ENCODE data around the gene SMC6. TPM values are rescaled to one million over a fixed set of nuclear protein-coding genes. Genes with fewer than 3 reads are reported as not detected.

SMC6 gene
- total RNA-seq, 2 experiments from 2014 or later: 19.7 to 19.9 TPM

DNA sequence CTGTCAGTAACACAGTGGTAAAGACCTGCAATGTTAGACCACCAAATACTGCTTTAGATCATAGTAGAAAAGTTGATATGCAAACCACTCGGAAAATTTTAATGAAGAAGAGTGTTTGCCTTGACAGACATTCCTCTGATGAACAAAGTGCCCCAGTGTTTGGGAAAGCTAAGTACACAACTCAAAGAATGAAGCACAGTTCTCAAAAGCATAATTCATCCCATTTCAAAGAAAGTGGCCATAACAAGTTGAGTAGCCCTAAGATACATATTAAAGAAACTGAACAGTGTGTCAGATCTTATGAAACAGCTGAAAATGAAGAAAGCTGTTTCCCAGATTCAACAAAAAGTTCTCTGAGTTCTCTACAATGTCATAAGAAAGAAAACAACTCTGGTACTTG is 27.9 kb upstream of the SMC6 start:
- H3K36me3 Mint-ChIP-seq (ENCODE audit: low read depth): peaks cover 26% of the 10 kb centered on the region
- peaks cover 3% of the 10 kb centered on the region for H3K9me3 Mint-ChIP-seq
- POLR2A ChIA-PET: interaction anchor here (1.5 kb wide), 1 partner anchor 11 kb away, joined by 3 read pairs; no protein-coding TSS in a partner anchor
- TF ChIP-seq, protein P1, sequence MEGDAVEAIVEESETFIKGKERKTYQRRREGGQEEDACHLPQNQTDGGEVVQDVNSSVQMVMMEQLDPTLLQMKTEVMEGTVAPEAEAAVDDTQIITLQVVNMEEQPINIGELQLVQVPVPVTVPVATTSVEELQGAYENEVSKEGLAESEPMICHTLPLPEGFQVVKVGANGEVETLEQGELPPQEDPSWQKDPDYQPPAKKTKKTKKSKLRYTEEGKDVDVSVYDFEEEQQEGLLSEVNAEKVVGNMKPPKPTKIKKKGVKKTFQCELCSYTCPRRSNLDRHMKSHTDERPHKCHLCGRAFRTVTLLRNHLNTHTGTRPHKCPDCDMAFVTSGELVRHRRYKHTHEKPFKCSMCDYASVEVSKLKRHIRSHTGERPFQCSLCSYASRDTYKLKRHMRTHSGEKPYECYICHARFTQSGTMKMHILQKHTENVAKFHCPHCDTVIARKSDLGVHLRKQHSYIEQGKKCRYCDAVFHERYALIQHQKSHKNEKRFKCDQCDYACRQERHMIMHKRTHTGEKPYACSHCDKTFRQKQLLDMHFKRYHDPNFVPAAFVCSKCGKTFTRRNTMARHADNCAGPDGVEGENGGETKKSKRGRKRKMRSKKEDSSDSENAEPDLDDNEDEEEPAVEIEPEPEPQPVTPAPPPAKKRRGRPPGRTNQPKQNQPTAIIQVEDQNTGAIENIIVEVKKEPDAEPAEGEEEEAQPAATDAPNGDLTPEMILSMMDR (IDR thresholded peaks at IDR 0.05): no peak
- intact Hi-C loops (cut with micrococcal nuclease): no loop called here
- CTCF ChIA-PET: interaction anchor here (1.2 kb wide), 1 partner anchor 62 kb away, joined by 3 read pairs; no protein-coding TSS in a partner anchor
- no peak for DNase-seq
- no peak overlapping the region for H3K4me3 Mint-ChIP-seq
- no peak overlapping the region for H3K27ac Mint-ChIP-seq
- ATAC-seq: no peak
- no peaks in the 10 kb centered on the region for H3K27me3 Mint-ChIP-seq
- H3K4me1 Mint-ChIP-seq (ENCODE audit: low read depth): no peaks in the 10 kb centered on the region

DNA sequence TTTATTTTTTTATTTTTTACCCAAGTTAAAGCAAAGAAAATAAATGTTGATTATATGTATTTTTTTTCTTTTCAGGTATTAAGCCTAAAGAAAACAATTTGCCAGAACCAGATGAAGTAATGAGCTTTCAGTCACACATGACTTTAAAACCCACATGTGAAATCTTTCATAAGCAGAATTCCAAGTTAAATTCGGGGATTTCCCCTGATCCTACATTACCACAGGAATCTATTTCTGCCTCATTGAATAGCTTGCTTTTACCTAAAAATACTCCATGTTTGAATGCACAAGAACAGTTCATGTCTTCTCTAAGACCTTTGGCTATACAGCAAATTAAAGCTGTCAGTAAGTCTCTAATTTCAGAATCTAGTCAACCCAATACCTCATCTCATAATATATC is 26.9 kb upstream of the SMC6 start:
- Mint-ChIP-seq H3K27me3 (no peaks in the 10 kb centered on the region), H3K4me1 (ENCODE audit: low read depth) (no peaks in the 10 kb centered on the region), H3K27ac (no peak overlapping the region), H3K4me3 (no peak overlapping the region), H3K9me3 (peaks cover 3% of the 10 kb centered on the region), H3K36me3 (ENCODE audit: low read depth) (peaks cover 26% of the 10 kb centered on the region)
- intact Hi-C loops (cut with micrococcal nuclease): no loop called here
- no peak for DNase-seq
- CTCF ChIA-PET: interaction anchor here (1.2 kb wide), 1 partner anchor 61 kb away, joined by 3 read pairs; no protein-coding TSS in a partner anchor
- TF ChIP-seq, protein P1 (IDR thresholded peaks at IDR 0.05): no peak
- ATAC-seq: no peak
- POLR2A ChIA-PET: interaction anchor here (1.5 kb wide), 1 partner anchor 10 kb away, joined by 3 read pairs; no protein-coding TSS in a partner anchor

DNA sequence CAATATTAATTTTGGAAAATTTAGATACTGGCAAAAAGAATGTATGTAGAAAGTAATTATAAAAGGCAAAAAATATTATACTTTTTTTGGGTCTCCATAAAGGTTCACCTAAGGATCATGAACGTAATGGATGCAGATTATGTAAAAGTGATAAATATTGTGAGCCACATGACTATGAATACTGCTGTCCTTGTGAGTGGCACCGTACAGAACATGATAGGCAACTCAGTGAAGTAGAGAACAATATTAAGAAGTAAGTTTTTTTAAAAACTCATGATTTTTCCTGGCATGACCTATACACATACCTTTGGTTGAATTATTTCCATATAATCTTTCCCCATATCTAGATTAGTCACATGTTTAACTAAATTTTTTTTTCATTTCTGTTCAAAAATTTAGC is 18.9 kb upstream of the SMC6 start:
- ChIA-PET CTCF (interaction anchor here (0.8 kb wide), 1 partner anchor 53 kb away, joined by 3 read pairs; no protein-coding TSS in a partner anchor), POLR2A (no interaction called here)
- DNase-seq: no peak
- Mint-ChIP-seq H3K27me3 (no peaks in the 10 kb centered on the region), H3K4me3 (no peak overlapping the region), H3K9me3 (no peaks in the 10 kb centered on the region), H3K27ac (no peak overlapping the region), H3K4me1 (ENCODE audit: low read depth) (no peaks in the 10 kb centered on the region), H3K36me3 (ENCODE audit: low read depth) (peaks cover 21% of the 10 kb centered on the region)
- TF ChIP-seq, protein P1 (IDR thresholded peaks at IDR 0.05): no peak
- intact Hi-C loops (cut with micrococcal nuclease): no loop called here
- no peak for ATAC-seq

DNA sequence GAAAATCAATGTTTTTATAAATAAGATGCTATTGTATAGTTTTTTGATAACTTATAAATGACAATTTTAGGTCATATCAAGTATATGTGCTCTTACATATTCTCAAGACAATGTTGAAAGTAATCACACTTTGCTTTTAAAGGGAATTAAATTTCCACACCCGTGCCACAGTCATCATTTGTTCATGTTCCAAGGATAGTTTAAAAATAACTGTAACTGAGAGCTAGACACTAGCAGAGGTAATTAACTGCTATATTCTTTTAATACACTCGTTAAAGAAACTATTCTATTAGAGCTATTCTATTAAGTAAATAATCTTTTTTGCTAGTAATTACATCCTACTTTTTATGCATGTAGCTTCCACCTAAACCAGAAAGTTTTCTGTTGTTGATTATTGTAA is 18.3 kb upstream of the SMC6 start:
- POLR2A ChIA-PET: no interaction called here

DNA sequence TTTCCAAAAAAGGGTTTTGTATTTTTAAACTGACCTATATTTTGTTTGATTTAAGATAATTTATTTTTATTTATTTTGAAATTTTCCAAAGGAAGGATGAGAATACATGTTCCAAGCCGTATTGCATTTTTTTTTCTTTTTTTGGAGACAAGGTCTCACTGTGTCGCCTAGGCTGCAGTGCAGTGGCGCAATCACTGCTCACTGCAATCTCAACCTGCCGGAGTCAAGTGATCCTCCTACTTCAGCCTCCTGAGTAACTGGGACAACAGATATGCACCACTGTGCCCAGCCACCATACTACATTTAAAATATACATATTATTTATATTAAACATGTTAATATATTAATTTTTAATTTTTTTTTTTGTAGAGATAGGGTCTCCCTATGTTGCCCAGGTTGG is 15.3 kb upstream of the SMC6 start:
- TF ChIP-seq, protein P1 (IDR thresholded peaks at IDR 0.05): no peak
- ATAC-seq (no peak), DNase-seq (no peak)
- H3K27ac Mint-ChIP-seq: no peak overlapping the region
- no peaks in the 10 kb centered on the region for H3K27me3 Mint-ChIP-seq
- H3K36me3 Mint-ChIP-seq (ENCODE audit: low read depth): peaks cover 25% of the 10 kb centered on the region
- H3K4me3 Mint-ChIP-seq: no peak overlapping the region
- intact Hi-C loops (cut with micrococcal nuclease): no loop called here
- H3K9me3 Mint-ChIP-seq: no peaks in the 10 kb centered on the region
- CTCF ChIA-PET: no interaction called here
- H3K4me1 Mint-ChIP-seq (ENCODE audit: low read depth): no peaks in the 10 kb centered on the region
- POLR2A ChIA-PET: no interaction called here

More for the DNA sequence above, 18.3 kb upstream of the SMC6 start:
- TF ChIP-seq, protein P1 (IDR thresholded peaks at IDR 0.05): no peak
- Mint-ChIP-seq H3K9me3 (no peaks in the 10 kb centered on the region), H3K4me1 (ENCODE audit: low read depth) (no peaks in the 10 kb centered on the region), H3K27me3 (no peaks in the 10 kb centered on the region), H3K4me3 (no peak overlapping the region), H3K27ac (no peak overlapping the region), H3K36me3 (ENCODE audit: low read depth) (peaks cover 25% of the 10 kb centered on the region)
- CTCF ChIA-PET: interaction anchor here (0.8 kb wide), 1 partner anchor 53 kb away, joined by 3 read pairs; no protein-coding TSS in a partner anchor
- no peak for DNase-seq
- no peak for ATAC-seq
- intact Hi-C loops (cut with micrococcal nuclease): no loop called here

Measured in activated CD8-positive, alpha-beta T cell treated with anti-CD3 and anti-CD28 coated beads for 36 hours (primary cell).